ENCODE data around the gene RASAL1.

The RASAL1 gene

GRCh38 chr12:113137861-113138783, 2.6 kb upstream of the RASAL1 start:
- H3K4me3 Mint-ChIP-seq, result no peak overlapping the region
- H3K36me3 Mint-ChIP-seq, result peaks cover under 1% of the 10 kb centered on the region
- no peaks in the 10 kb centered on the region for H3K27me3 Mint-ChIP-seq
- no peak for ATAC-seq
- H3K4me1 Mint-ChIP-seq, result peaks cover 52% of the 10 kb centered on the region
- H3K9me3 Mint-ChIP-seq, result no peaks in the 10 kb centered on the region
- H3K27ac Mint-ChIP-seq, result peak overlapping the region; percentile 95

DNA sequence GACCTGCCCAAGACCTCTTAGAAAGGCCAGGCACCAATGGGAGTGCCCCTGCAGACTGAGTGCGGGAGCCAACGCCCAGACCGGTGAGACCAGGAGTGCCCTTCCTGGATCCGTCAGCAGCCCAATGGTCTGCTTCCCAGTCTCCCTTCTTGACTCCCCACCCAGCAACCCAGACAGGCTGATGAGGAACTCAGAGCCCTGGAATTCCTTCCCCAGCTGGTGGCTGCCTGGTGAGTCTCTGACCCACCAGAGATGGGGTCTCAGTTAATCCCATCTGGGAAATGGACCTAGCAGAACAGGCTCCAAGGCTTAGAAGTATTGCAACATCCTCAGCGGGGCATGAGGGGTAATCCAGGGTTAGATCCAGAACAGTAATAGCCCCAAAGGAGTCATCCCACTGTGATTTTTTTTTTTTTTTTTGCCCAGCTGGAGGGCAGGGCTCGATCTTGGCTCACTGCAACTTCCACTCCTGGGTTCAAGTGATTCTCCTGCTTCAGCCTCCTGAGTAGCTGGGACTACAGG, 1.5 kb upstream of the RASAL1 start:
- H3K4me1 Mint-ChIP-seq, result peaks cover 51% of the 10 kb centered on the region
- no peaks in the 10 kb centered on the region for H3K27me3 Mint-ChIP-seq
- no peaks in the 10 kb centered on the region for H3K9me3 Mint-ChIP-seq
- ATAC-seq, result no peak
- H3K4me3 Mint-ChIP-seq, result no peak overlapping the region
- H3K27ac Mint-ChIP-seq, result peak overlapping the region; percentile 95
- H3K36me3 Mint-ChIP-seq, result peaks cover 9% of the 10 kb centered on the region

DNA sequence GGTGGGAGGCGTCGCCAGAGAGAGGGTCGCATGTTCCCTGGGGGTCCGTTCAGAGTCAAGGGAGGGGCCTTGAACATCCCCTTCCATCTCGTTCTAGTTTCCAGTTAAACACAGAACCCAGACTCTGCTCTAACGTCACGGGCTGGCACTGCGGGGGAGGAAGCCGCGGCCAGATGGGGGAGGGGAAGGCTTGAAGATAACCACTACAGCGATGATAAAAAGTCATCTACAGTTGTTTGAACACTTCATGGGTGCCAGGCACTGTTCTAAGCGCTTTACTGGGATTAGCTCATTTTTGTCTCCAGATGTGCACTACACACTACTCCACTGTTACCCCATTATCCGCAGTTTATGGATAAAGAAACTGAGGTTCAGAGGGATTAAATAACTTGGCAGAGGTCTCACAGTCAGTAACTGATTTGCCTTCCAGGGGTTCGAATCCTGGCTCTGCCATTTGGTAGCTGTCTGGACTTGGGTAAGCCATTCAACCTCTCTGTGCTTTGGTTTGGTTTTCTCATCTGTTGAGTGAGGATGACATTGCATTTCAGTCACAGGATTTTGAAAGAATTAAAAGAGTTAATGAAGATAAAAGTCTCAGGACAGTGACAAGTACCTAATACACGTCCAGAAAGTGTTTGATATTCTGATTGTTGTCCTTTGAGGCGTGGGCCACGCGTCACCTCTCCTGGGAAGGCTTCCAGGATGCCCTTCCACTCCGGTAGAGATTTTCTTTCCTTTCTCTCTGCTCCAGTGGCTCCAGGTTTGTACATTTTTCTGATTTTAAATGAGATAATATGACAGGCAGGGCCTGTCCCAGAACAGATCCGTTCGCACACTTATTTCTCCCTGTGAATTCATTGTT, 798 bp upstream of the RASAL1 start:
- H3K4me3 Mint-ChIP-seq, result peak overlapping the region; percentile 88
- H3K36me3 Mint-ChIP-seq, result peaks cover 14% of the 10 kb centered on the region
- peak overlapping the region; percentile 95 for H3K27ac Mint-ChIP-seq
- H3K4me1 Mint-ChIP-seq, result peaks cover 51% of the 10 kb centered on the region
- H3K27me3 Mint-ChIP-seq, result no peaks in the 10 kb centered on the region
- H3K9me3 Mint-ChIP-seq, result no peaks in the 10 kb centered on the region
- ATAC-seq, result peak; percentile 82

GRCh38 chr12:113134521-113134951, 1.0 kb downstream of the RASAL1 start:
- no peak for ATAC-seq
- H3K27me3 Mint-ChIP-seq, result no peaks in the 10 kb centered on the region
- H3K36me3 Mint-ChIP-seq, result peaks cover 25% of the 10 kb centered on the region
- H3K4me1 Mint-ChIP-seq, result peaks cover 62% of the 10 kb centered on the region
- H3K4me3 Mint-ChIP-seq, result peak overlapping the region; percentile 88
- H3K9me3 Mint-ChIP-seq, result no peaks in the 10 kb centered on the region
- H3K27ac Mint-ChIP-seq, result peak overlapping the region; percentile 95

- Mint-ChIP-seq H3K27me3 (no peaks in the 10 kb centered on the region), H3K9me3 (no peaks in the 10 kb centered on the region), H3K27ac (no peak overlapping the region), H3K36me3 (peaks cover 25% of the 10 kb centered on the region), H3K4me3 (peak overlapping the region; percentile 88), H3K4me1 (peaks cover 66% of the 10 kb centered on the region)
- no peak for ATAC-seq
Measured at GRCh38 chr12:113134071-113134470, 1.5 kb downstream of the RASAL1 start.

GRCh38 chr12:113133666-113134065, 1.9 kb downstream of the RASAL1 start:
- ATAC-seq, result no peak
- Mint-ChIP-seq H3K4me3 (peak overlapping the region; percentile 88), H3K4me1 (peaks cover 71% of the 10 kb centered on the region), H3K9me3 (no peaks in the 10 kb centered on the region), H3K36me3 (peaks cover 27% of the 10 kb centered on the region), H3K27ac (no peak overlapping the region), H3K27me3 (no peaks in the 10 kb centered on the region)

DNA sequence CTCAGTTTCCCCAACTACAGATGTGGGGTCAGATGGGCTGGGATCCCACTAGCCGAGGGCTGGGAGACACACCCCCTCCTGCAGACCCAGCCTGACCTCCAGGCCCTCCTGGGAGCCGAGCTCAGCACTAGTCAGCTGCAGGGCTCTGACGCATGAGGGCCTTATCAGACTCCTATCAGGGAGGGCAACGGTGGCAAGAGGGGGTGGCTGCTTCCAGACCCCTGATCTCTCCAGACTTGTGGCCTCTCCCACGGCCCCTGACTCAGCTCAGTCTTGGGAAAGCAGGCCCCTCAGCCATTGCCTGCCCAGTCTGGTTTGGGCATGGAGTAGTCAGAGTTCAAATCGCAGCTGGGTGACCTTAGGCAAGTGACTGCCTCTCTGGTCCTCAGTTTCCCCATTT, 2.5 kb downstream of the RASAL1 start:
- peak overlapping the region; percentile 23 for H3K4me3 Mint-ChIP-seq
- ATAC-seq, result no peak
- H3K27me3 Mint-ChIP-seq, result no peaks in the 10 kb centered on the region
- H3K9me3 Mint-ChIP-seq, result no peaks in the 10 kb centered on the region
- no peak overlapping the region for H3K27ac Mint-ChIP-seq
- H3K36me3 Mint-ChIP-seq, result peaks cover 33% of the 10 kb centered on the region
- peaks cover 74% of the 10 kb centered on the region for H3K4me1 Mint-ChIP-seq

DNA sequence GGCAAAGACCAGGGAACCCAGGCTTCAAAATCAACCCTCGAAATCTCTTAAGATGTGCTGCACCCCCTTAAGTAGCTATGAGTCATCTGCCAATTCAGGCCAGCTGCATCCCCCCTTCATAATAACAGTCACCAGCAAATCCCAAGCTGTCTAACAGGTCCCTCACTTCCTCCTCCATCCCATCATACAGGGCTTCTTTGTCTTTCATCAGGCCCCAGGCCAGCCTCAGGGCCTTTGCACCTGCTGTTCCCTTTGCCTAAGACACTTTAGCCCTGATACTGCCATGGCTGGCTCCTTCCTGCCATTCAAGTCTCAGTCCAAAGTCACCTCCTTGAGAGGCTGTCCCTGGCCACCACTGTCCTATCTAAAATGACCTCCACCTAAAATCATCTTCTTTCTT, 4.0 kb downstream of the RASAL1 start:
- peaks cover 33% of the 10 kb centered on the region for H3K36me3 Mint-ChIP-seq
- H3K9me3 Mint-ChIP-seq, result no peaks in the 10 kb centered on the region
- ATAC-seq, result no peak
- peaks cover 64% of the 10 kb centered on the region for H3K4me1 Mint-ChIP-seq
- peak overlapping the region; percentile 69 for H3K27ac Mint-ChIP-seq
- peak overlapping the region; percentile 47 for H3K4me3 Mint-ChIP-seq
- H3K27me3 Mint-ChIP-seq, result no peaks in the 10 kb centered on the region

DNA sequence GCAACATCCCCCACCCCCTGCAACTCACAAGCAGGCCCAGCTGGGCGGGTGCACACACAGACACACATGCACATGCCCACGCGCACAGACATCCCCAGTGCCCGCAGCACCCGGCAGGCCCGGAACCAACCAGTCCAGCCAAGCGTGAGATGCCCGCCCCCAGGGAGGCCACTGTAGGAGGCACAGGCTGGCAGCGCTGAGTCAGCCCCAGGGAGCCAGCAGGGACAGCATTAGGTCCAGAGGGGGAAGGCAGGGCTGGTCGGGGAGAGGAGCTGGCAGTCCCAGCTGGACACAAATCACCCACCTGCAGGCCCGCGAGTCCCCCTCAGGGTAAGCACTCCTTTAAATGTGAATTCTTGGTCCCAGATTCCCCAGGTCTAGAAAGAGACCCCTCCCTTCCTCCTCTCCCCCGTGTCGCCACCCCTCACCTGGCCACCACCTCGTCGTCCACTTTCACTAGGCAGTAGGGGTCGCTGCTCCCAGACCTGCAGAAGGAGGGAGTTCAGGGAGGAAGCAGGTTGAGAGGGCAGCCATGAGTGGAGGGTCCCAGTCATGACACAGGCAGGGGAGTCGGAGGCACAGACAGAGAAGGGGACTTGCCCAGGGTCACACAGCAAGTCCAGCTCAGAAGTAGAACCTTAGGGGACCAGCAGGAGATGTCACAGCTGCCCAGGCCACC, 5.0 kb downstream of the RASAL1 start:
- Mint-ChIP-seq H3K36me3 (peaks cover 36% of the 10 kb centered on the region), H3K4me3 (peak overlapping the region; percentile 70)

DNA sequence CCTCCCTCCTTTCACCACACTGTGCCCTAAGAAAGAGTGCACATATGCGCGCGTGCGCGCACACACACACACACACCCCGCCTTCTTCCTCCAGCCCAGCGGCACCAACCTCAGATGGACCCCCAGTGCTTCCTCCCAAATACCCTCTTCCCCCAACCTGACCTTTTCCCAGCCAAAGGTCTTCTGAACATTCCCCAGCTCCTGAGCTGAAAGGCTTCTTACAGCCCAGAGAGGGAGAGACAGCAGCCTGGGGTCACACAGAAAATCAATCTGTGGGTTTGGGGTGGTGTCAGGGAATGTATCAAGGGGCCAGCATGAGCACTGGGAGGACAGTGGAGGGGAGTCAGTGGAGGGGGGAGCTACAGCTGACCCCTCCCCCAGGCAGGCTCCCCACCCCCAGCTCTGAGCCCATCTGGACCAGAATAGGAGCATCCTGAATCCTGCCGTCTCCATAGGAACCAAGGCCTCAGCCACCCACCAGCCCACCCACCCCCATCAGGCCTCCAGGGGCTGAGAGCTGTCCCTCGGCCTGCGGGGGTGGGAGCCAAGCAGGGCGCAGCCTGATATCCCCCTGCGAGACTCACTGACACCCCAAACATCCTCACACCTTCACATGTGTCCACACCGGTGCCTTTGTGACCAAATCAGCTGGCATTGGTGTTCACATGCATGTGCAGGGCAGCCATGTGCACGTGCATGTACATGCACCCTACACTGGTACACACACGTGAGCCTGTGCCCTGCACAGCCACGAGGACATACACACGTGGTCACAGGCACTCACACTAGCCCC, 5.7 kb downstream of the RASAL1 start:
- peaks cover 43% of the 10 kb centered on the region for H3K36me3 Mint-ChIP-seq
- H3K4me3 Mint-ChIP-seq, result peak overlapping the region; percentile 70
- no peaks in the 10 kb centered on the region for H3K9me3 Mint-ChIP-seq
- H3K27me3 Mint-ChIP-seq, result no peaks in the 10 kb centered on the region
- ATAC-seq, result peak; percentile 5
- peaks cover 49% of the 10 kb centered on the region for H3K4me1 Mint-ChIP-seq
- H3K27ac Mint-ChIP-seq, result peak overlapping the region; percentile 69

More for the DNA sequence above, 5.0 kb downstream of the RASAL1 start:
- peak; percentile 91 for ATAC-seq
- H3K9me3 Mint-ChIP-seq, result no peaks in the 10 kb centered on the region
- peaks cover 55% of the 10 kb centered on the region for H3K4me1 Mint-ChIP-seq
- no peaks in the 10 kb centered on the region for H3K27me3 Mint-ChIP-seq
- peak overlapping the region; percentile 69 for H3K27ac Mint-ChIP-seq

DNA sequence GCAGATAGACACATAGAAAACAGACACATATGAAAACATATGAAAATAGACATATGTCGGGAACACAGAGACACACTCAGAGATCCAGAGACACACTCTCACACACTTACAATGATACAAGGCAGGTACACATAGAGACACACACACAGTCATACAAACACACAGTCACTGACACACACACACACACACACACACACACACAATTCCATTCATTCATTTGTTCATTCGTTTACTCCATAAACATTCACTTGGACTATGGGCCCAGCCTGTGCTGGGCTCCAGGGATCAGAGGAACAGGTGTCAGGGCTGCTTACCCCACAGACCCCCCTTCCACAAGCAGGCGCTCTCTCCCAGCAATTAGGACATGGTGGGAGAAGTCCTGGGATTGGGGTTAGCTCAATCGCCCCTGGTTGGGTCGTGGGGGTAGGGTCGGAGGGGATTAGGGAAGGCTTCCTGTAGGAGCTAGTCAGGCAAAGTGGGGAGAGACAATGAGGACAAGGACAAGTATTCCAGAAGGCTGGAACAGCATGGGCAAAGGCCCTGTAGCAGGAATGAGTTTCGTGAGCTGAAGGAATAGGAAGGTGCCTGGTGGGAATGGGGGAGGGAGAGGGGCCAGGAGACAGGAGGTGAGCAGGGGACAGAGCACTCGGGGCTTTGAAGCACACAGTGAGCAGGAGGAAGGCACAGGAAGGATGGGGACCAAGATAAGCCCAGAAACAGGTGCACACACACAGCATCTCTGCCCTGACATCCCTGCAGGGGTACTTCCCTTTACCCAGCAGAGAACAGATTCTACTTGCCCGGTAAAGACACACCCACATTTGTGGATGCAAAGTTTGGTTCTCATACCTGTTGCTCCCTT, 6.5 kb downstream of the RASAL1 start:
- Mint-ChIP-seq H3K4me1 (peaks cover 49% of the 10 kb centered on the region), H3K4me3 (no peak overlapping the region), H3K36me3 (peaks cover 50% of the 10 kb centered on the region), H3K27me3 (no peaks in the 10 kb centered on the region), H3K27ac (no peak overlapping the region), H3K9me3 (no peaks in the 10 kb centered on the region)
- peak; percentile 31 for ATAC-seq

GRCh38 chr12:113127791-113128199, 7.8 kb downstream of the RASAL1 start:
- peaks cover 47% of the 10 kb centered on the region for H3K4me1 Mint-ChIP-seq

GRCh38 chr12:113120670-113121370, 14.7 kb downstream of the RASAL1 start:
- Mint-ChIP-seq H3K27ac (no peak overlapping the region), H3K36me3 (peaks cover 58% of the 10 kb centered on the region), H3K27me3 (peaks cover 25% of the 10 kb centered on the region), H3K4me1 (peaks cover 5% of the 10 kb centered on the region), H3K4me3 (no peak overlapping the region), H3K9me3 (no peaks in the 10 kb centered on the region)
- peak; percentile 31 for ATAC-seq

More at GRCh38 chr12:113127791-113128199, 7.8 kb downstream of the RASAL1 start:
- no peaks in the 10 kb centered on the region for H3K9me3 Mint-ChIP-seq
- ATAC-seq, result no peak
- H3K27me3 Mint-ChIP-seq, result peaks cover 6% of the 10 kb centered on the region
- peaks cover 55% of the 10 kb centered on the region for H3K36me3 Mint-ChIP-seq
- H3K4me3 Mint-ChIP-seq, result no peak overlapping the region
- no peak overlapping the region for H3K27ac Mint-ChIP-seq
